NCI-H1436 (cell line): ENCODE results near the gene CTNND2.

Source experiments
- DNase-seq: peaks from one replicate; lab custom pipeline; 2025; lab: John Stamatoyannopoulos, UW

CTNND2 gene

GRCh38 chr5:10985721-10986110 is 918.5 kb downstream of the CTNND2 start:
- no peak for DNase-seq

GRCh38 chr5:10985091-10985720 is 919.0 kb downstream of the CTNND2 start:
- DNase-seq: no peak

GRCh38 chr5:10984021-10984715 is 920.1 kb downstream of the CTNND2 start:
- no peak for DNase-seq

GRCh38 chr5:10982626-10983025 is 921.6 kb downstream of the CTNND2 start:
- DNase-seq: no peak

GRCh38 chr5:10981932-10982331 is 922.3 kb downstream of the CTNND2 start:
- DNase-seq: no peak

GRCh38 chr5:10977011-10977410 is 927.2 kb downstream of the CTNND2 start:
- no peak for DNase-seq

GRCh38 chr5:10975945-10976344 is 928.3 kb downstream of the CTNND2 start:
- no peak for DNase-seq

- DNase-seq: no peak
Observed at GRCh38 chr5:10974850-10975249, 929.4 kb downstream of the CTNND2 start.

GRCh38 chr5:10973316-10973715 is 930.9 kb downstream of the CTNND2 start:
- DNase-seq: no peak

- no peak for DNase-seq
Observed at GRCh38 chr5:10969684-10970180, 934.5 kb downstream of the CTNND2 start.

- no peak for DNase-seq
Observed at GRCh38 chr5:10964806-10965205, 939.4 kb downstream of the CTNND2 start.

GRCh38 chr5:10958728-10959127 is 945.5 kb downstream of the CTNND2 start:
- DNase-seq: no peak

- no peak for DNase-seq
Observed at GRCh38 chr5:10949856-10950630, 954.2 kb downstream of the CTNND2 start.

GRCh38 chr5:10946050-10946449 is 958.2 kb downstream of the CTNND2 start:
- DNase-seq: no peak

GRCh38 chr5:10941900-10942299 is 962.3 kb downstream of the CTNND2 start:
- no peak for DNase-seq

- DNase-seq: no peak
Observed at GRCh38 chr5:10936081-10936855, 968.0 kb downstream of the CTNND2 start.

GRCh38 chr5:10935536-10935935 is 968.7 kb downstream of the CTNND2 start:
- DNase-seq: no peak

GRCh38 chr5:10934783-10935355 is 969.4 kb downstream of the CTNND2 start:
- no peak for DNase-seq

GRCh38 chr5:10933121-10933520 is 971.1 kb downstream of the CTNND2 start:
- no peak for DNase-seq

- no peak for DNase-seq
Observed at GRCh38 chr5:10932426-10932825, 971.8 kb downstream of the CTNND2 start.

- no peak for DNase-seq
Observed at GRCh38 chr5:10927608-10928007, 976.6 kb downstream of the CTNND2 start.

GRCh38 chr5:10923310-10923709 is 980.9 kb downstream of the CTNND2 start:
- no peak for DNase-seq
